Fibroblast of lung (primary cell): ENCODE results near the gene ZNF345. TPM values are rescaled to one million over a fixed set of nuclear protein-coding genes. Genes with fewer than 3 reads are reported as not detected.
A peak's percentile ranks its signal among the peaks of the same experiment; 100 is the strongest.

ENCODE experiments used
- DNase-seq, 2 donors: peaks; one replicate each; pipeline versions ENCODE4 v3.0.0 to v3.0.0-alpha.2; 2010; ENCODE audit warnings: low read depth in 2 of 2
- H2AFZ ChIP-seq: 2 replicates; pipeline ENCODE4 v1.5.1; 2012; ENCODE audit warnings: low read length, control low read depth, inconsistent platforms
- H3K27ac ChIP-seq: 2 replicates; pipeline ENCODE4 v1.5.1; 2011; ENCODE audit warnings: low read length, control low read depth; ENCODE audit not compliant: insufficient read depth
- H3K27me3 ChIP-seq: 2 replicates; pipeline ENCODE4 v1.5.1; 2011; ENCODE audit warnings: mild to moderate bottlenecking, low read length; ENCODE audit not compliant: control insufficient read depth, insufficient read depth
- H3K36me3 ChIP-seq: 2 replicates; pipeline ENCODE4 v1.5.1; 2011; ENCODE audit warnings: low read length; ENCODE audit not compliant: control insufficient read depth, insufficient read depth
- H3K4me1 ChIP-seq: 2 replicates; pipeline ENCODE4 v1.5.1; 2011; ENCODE audit warnings: low read length; ENCODE audit not compliant: control insufficient read depth, insufficient read depth; ENCODE audit errors: extremely low read depth
- H3K4me2 ChIP-seq: 2 replicates; pipeline ENCODE4 v1.5.1; 2011; ENCODE audit warnings: low read length, control low read depth; ENCODE audit not compliant: insufficient read depth; ENCODE audit errors: extremely low read depth
- H3K4me3 ChIP-seq, 4 experiments: fragments of 200-600 bp in 1 of 4; sonication (generic) in 1 of 4; replicated peaks in 1 of 4; 2 replicates each; pipeline ENCODE4 v1.5.1; 2011 to 2016; ENCODE audit warnings: low read length in 4 of 4, low read depth in 3 of 4, mild to moderate bottlenecking in 3 of 4, control low read depth in 2 of 4, inconsistent platforms in 1 of 4, mixed read lengths in 1 of 4; ENCODE audit not compliant: insufficient read depth in 1 of 4; ENCODE audit errors: control extremely low read depth in 1 of 4
- H3K79me2 ChIP-seq: 2 replicates; pipeline ENCODE4 v1.5.1; 2012; ENCODE audit warnings: mild to moderate bottlenecking, low read length, inconsistent platforms; ENCODE audit not compliant: control insufficient read depth, insufficient read depth
- H3K9ac ChIP-seq: 2 replicates; pipeline ENCODE4 v1.5.1; 2011; ENCODE audit warnings: mild to moderate bottlenecking, low read length, control low read depth; ENCODE audit not compliant: insufficient read depth
- H3K9me3 ChIP-seq: 2 replicates; pipeline ENCODE4 v1.5.1; 2012; ENCODE audit warnings: low read depth, low read length; ENCODE audit not compliant: control insufficient read depth, insufficient read depth
- H4K20me1 ChIP-seq: 2 replicates; pipeline ENCODE4 v1.5.1; 2011; ENCODE audit warnings: low read length; ENCODE audit not compliant: control insufficient read depth, insufficient read depth; ENCODE audit errors: extremely low read depth
- CTCF ChIP-seq, 2 donors: IDR thresholded peaks in 1 of 2; conservative IDR thresholded peaks in 1 of 2; 1 replicate in 1 of 2; 2 replicates in 1 of 2; pipeline ENCODE4 v1.5.1; 2011 to 2012; ENCODE audit warnings: low read length in 2 of 2, control low read depth in 1 of 2, inconsistent platforms in 1 of 2, low read depth in 1 of 2, mild to moderate bottlenecking in 1 of 2
- EZH2 ChIP-seq: IDR thresholded peaks from 2 replicates; pipeline ENCODE4 v1.5.1; 2012; ENCODE audit warnings: low read length, control low read depth, mild to moderate bottlenecking; ENCODE audit errors: missing control alignments
- polyA minus RNA-seq: library from RNA; depleted of rRNA, polyadenylated mRNA; stranded (reverse); fragments of >200 nt; gene quantifications from 2 replicates; pipeline ENCODE4 v1.2.3, GENCODE V29; 2011; ENCODE audit warnings: low replicate concordance
- polyA plus RNA-seq, 2 donors: library from polyadenylated mRNA; depleted of rRNA in 1 of 2; stranded (reverse) in 1 of 2; unstranded in 1 of 2; fragments of >200 nt; gene quantifications; 2 replicates each; pipeline ENCODE4 v1.2.1, GENCODE V29; 2011 to 2012; ENCODE audit warnings: missing spikeins in 1 of 2
- total RNA-seq: library from RNA; depleted of rRNA; stranded (reverse); fragments of >200 nt; gene quantifications from 2 replicates; pipeline ENCODE4 v1.2.1, GENCODE V29; 2014

Gene ZNF345
- total RNA-seq: 2.8 and 3.9 TPM in 2 replicates
- polyA plus RNA-seq: 1.4 and 2.3 TPM in 2 replicates
- 1.0 and 1.5 TPM in 2 replicates for polyA plus RNA-seq (2012)
- polyA minus RNA-seq: not detected in 2 replicates

- peak within 1 kb of the TSS; percentile 87 for H3K4me2 ChIP-seq
- H2AFZ ChIP-seq: peak within 1 kb of the TSS; percentile 99
- H3K4me1 ChIP-seq: no peaks in the 10 kb centered on the region
- H3K27me3 ChIP-seq: no peaks in the 10 kb centered on the region
- peak within 1 kb of the TSS; percentile 68 for H3K27ac ChIP-seq
- no peak for TF ChIP-seq CTCF (conservative IDR thresholded peaks at IDR 0.05 in 1 of 2, IDR thresholded peaks at IDR 0.05 in 1 of 2; ENCODE audit: low read depth in 1 of 2, low read length in 2 of 2)
- TF ChIP-seq EZH2: no peak
- peak; percentile 95 to 96 for DNase-seq
- peak within 1 kb of the TSS; percentile 64 for H3K9ac ChIP-seq
- peak within 1 kb of the TSS; percentile 68 to 99 (median 88) for H3K4me3 ChIP-seq
- H4K20me1 ChIP-seq: no peaks in the 10 kb centered on the region
- no peaks in the 10 kb centered on the region for H3K79me2 ChIP-seq
- H3K36me3 ChIP-seq: no peaks in the 10 kb centered on the region
- no peaks in the 10 kb centered on the region for H3K9me3 ChIP-seq
Observed at GRCh38 chr19:36850559-36851442, at the start of gene ZNF345. Gene ZNF345, plus strand, starts transcription at chr19:36850876. Its CDS starts 25,955 bp downstream, at chr19:36876831.

- Histone ChIP-seq H3K27ac (no peak overlapping the region), H3K4me2 (no peak overlapping the region), H3K27me3 (no peaks in the 10 kb centered on the region), H3K36me3 (no peaks in the 10 kb centered on the region), H3K79me2 (no peaks in the 10 kb centered on the region), H3K9ac (no peak overlapping the region), H3K9me3 (no peaks in the 10 kb centered on the region), H3K4me3 (no peak overlapping the region), H3K4me1 (no peaks in the 10 kb centered on the region), H4K20me1 (no peaks in the 10 kb centered on the region), H2AFZ (no peak overlapping the region)
- DNase-seq: no peak
- TF ChIP-seq EZH2 (no peak), CTCF (conservative IDR thresholded peaks at IDR 0.05 in 1 of 2, IDR thresholded peaks at IDR 0.05 in 1 of 2; ENCODE audit: low read depth in 1 of 2, low read length in 2 of 2) (no peak)
Observed at GRCh38 chr19:36805364-36805763, 45.3 kb upstream of the ZNF345 start.

GRCh38 chr19:36807029-36807428 lies 43.6 kb upstream of the ZNF345 start:
- Histone ChIP-seq H4K20me1 (no peaks in the 10 kb centered on the region), H3K27ac (no peak overlapping the region), H3K27me3 (no peaks in the 10 kb centered on the region), H2AFZ (no peak overlapping the region), H3K9ac (no peak overlapping the region), H3K9me3 (no peaks in the 10 kb centered on the region), H3K79me2 (no peaks in the 10 kb centered on the region), H3K4me1 (no peaks in the 10 kb centered on the region), H3K4me2 (no peak overlapping the region), H3K36me3 (no peaks in the 10 kb centered on the region), H3K4me3 (no peak overlapping the region)
- TF ChIP-seq EZH2 (no peak), CTCF (conservative IDR thresholded peaks at IDR 0.05 in 1 of 2, IDR thresholded peaks at IDR 0.05 in 1 of 2; ENCODE audit: low read depth in 1 of 2, low read length in 2 of 2) (no peak)
- DNase-seq: no peak
